ENCODE data around the gene CLEC16A.
"Not testable (repeated sequence)": the region's sequence is repeated elsewhere in the genome, so short reads cannot be mapped to it uniquely, and the experiment has no call there.

CLEC16A gene

GRCh38 chr16:11088831-11089230, 144.5 kb downstream of the CLEC16A start:
- DNase-seq = no peak

DNA sequence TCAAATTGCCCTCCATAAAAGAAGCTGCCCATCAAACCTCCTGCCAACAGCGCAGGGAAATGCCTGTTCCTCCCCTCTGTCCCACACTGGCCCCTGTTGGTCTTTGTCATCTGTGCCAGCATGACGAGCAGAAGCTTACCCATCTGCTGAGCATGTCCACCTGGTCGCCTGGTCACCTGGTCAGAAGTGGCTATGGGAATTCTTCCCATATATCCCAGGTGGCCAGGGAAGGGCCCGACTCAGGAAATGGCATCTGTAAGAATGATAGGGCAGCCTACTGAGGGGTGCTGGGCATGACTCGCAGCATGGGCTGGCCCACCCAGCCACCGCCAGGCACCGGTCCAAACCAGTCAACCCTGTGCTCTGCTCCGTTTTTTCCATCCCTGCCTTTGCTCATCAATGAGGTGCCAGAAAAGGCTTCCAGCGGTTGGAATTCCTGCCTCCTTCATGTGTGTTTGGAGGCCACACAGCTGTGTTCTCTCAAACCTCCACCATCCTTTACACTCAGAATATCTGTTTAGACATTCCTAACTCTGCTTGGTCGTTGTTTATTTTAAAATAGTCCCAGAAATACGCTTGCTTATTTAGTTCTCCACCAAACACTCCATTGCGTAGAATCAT, 145.2 kb downstream of the CLEC16A start:
- DNase-seq = no peak

- no peak for DNase-seq
Measured at GRCh38 chr16:11090232-11090631, 145.9 kb downstream of the CLEC16A start.

DNA sequence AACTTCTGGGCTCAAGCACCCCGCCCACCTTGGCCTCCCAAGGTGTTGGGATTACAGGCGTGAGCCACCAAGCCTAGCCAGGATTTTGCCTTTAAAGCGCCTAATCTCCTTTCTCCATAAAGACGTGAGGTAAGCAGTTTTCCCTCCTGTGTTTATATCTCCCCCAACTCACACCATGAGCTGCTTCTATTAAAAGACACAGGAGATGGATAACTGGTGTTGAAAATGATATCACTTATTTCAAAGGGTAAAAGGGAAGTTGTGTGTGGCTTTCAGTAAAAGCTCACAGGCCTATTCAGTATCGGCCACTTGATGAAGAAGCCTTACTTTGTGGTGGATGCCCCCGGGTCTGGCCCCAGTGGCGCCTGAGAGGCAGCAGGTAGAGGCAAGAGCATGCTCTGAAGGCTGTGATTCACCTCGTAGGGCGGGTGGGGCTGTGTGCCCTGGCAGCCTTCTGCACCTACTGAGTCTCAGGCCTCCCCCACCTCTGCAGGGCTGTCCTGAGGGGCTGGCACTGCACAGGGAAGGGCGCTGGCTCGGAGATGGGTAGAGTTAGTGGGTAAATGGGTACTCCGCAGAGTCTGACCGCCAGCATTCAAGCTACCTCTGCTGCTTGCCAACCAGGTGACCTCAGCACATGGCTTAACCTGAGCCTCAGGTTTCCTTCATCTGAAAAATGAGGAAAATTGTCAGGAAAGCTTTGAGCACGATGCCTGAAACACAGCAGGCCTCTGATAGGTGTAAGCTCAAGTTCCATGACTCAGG, 146.8 kb downstream of the CLEC16A start:
- DNase-seq = no peak

DNA sequence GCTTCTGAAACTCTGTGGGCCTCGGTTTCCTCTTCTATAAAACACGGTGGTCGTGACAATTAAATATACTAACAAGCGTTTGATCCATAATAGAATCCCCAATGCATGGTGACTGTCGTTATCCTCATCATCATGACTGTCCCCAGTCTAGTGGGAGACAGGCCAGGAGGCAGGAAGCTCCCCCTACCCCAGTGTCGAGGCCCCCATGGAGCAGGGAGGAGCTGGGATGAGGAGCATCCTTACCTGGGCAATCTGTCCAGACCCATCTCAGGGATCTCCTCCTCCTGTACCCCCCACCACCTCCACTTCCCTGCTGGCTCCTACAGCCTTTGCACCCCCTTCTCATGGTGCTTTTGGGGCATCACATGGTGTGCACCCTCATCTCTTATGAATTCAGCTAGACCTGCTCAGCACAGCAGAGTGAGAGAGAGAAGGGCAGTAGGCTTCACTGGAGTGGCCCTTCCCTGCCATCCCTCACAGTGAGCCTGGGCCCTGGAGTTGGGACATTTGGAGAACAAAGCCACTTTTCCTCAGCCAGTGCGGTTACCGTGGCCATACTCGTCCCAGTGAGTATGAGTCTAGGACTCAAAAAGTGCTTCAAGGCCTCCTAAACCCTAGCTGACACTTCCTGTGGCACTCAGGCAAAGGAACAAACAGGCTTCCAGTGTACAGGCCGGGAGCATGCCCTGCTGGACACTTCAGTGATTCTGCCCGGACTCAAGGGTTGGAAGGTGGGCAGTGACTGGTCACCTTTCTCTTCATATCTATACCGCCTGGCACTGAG, 148.6 kb downstream of the CLEC16A start:
- DNase-seq = no peak

GRCh38 chr16:11093572-11094074, 149.3 kb downstream of the CLEC16A start:
- no peak for DNase-seq

GRCh38 chr16:11094075-11094856, 149.9 kb downstream of the CLEC16A start:
- DNase-seq = peak; percentile 28

- no peak for DNase-seq
Measured at GRCh38 chr16:11094857-11095565, 150.6 kb downstream of the CLEC16A start.

- no peak for DNase-seq
Measured at GRCh38 chr16:11095935-11096334, 151.6 kb downstream of the CLEC16A start.

DNA sequence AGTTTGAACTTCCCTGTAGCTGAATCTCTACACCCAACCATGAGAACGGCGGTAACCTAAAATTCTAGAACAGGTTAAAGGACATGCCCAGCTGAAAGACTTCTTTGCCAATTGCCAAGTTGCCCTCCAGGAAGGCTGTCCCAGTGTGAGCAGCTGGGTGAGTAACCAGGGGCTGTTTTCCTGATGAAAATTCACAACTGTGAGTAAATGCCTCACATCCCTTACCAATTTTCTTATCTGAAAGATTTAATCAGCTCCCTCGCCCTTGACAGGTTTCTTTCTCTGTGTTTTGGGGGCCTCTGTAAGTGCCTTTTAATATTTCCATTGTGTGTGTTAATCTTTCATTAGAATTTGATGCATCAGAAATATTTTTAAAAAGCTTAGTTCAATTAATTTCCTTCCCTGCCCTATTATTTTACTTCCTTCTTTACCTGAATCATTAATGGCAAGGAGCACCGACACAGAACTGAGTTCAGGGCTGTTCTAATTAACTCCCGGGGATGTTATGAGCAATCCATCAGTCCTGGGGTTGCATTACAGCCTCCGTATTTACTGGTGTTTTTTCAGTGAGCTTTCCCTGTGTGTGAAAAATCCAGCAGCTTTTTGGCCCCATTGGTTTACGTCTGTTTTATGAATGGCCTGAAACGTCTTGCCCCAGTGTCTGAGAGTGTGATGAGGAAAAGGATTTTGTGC, 152.9 kb downstream of the CLEC16A start:
- DNase-seq = no peak

DNA sequence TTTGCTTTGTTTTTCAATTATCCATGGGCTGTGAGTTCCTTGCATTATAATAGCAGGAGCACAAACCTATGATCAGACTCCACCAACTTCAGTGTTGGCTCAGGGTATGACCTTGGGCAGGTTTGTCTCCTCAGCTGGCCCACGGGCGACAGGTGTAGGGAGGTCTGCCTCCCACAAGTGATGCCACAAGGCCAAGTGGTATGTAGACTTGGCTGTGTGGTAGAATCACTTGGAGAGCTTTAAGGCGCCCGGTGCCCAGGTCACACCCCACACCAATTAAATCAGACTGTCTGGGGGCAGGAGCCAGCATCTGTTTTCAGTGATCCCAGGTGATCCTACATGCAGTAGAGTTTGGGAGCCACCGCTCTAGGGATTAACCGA, 153.4 kb downstream of the CLEC16A start:
- DNase-seq = no peak

- no peak for DNase-seq
Measured at GRCh38 chr16:11098601-11099390, 154.4 kb downstream of the CLEC16A start.

GRCh38 chr16:11099672-11100205, 155.4 kb downstream of the CLEC16A start:
- no peak for DNase-seq

DNA sequence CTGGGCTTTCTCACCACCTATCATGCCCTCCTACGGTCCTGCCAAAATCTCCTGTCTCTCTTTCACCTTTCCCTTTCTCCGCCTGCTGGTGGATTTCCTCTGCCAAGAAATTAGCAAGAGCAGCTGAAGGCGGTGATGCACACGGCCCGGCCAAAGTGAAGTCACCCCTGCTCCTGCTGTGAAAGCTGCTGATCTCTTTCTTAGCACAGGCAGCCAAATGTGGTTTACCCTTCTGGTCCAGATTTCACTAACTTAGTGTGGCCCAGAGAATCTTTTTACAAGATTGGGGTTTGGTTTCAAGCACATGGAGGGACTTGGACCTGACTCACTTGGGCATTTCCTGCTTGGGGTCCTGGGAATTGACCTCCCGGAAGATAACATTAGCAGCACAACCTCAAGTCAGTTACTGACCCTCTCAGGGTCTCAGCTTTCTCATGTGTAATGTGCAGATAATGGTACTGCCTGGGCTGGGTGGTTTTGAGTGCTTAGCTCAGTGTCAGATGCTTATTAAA, 155.9 kb downstream of the CLEC16A start:
- peak; percentile 29 for DNase-seq

DNA sequence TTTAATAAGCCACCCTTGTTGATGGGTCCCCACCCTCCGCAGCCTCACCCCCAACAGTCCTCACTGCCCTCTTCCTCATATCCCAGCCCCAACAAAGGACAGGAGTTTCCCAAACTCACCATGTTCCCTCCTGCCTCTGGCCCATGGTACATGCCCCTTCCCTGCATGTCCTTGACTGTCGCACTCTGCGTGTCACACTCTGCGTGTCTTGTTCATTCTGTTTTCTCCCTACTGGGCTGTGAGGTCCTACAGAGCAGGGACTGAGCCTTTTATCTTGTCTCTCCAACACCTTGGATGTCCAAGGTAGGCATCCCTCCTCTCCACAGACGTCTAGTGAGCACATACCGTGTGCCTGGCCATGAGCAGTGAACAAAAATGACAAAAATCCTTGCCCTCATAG, 156.9 kb downstream of the CLEC16A start:
- no peak for DNase-seq

DNA sequence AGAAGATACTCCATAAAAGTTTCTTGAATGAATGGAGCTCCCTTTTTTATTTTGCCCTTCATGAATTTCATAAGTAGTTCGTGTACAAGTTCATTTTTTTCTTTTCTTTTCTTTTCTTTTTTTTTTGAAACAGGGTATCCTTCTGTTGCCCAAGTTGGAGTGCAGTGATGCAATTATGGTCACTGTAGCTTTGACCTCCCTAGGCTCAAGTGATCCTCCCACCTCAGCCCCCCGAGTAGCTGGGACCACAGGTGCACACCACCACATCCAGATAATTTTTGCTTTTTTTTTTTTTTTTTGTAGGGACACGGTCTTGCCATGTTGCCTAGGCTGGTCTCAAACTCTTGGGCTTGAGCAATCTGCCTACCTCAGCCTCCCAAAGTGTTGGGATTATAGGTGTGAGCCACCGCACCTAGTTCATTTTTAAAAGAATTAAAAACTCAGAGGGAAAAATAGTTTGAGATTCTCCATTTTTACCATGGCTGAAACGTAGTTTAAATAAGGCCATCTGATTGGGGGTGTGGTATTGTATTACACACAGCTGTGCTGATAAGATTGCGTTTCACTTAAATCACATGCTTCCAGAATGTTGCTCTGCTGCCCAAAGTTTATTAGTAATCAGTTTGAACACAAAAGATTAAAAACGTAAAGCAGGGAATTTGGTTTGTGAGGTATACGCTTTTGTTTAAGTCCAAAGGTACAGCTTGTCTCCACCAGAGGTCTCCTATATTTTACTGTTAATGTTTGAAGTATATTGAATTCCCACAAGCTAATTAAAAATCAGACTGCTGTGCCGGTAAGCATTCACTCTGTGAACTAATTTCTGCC, 157.5 kb downstream of the CLEC16A start:
- no peak for DNase-seq

DNA sequence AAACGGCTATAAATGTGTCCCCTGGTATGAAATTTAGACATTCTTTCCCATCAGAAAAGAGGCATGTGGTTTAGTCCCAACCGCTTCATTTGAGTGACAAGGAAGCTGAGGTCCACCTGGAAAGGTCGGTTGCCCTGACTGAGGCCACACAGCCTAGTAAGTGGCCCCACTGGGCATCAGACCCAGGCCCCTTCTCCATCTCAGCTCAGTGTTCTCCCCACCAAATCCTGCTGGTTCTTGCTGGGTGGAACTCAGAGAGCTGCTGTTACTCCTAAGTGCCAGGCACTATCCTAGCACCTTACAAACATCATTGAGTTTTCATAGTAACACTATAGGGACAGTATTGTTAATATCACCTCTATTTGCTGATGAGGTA, 158.1 kb downstream of the CLEC16A start:
- no peak for DNase-seq

DNA sequence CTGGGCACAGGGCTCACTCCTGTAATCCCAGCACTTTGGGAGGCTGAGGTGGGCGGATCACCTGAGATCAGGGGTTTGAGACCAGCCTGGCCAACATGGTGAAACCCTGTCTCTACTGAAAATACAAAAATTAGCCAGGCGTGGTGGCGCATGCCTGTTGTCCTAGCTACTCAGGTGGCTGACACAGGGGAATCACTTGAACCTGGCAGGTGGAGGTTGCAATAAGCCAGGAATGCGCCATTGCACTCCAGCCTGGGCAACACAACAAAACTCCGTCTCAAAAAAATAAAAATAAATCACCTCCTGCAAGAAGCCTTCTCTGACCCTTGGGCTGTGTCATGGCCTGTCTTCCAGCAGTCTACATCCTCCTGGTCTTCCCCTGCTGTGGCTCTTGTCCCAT, 158.9 kb downstream of the CLEC16A start:
- not testable (repeated sequence) for DNase-seq
